HCT116 (cell line): ENCODE measurements around the gene CHMP4B.

Source experiments
- EGR1 ChIP-seq: IDR thresholded peaks from 2 replicates; pipeline ENCODE4 v1.6.1; 2012; ENCODE audit warnings: low read depth
- EZH2 ChIP-seq: fragments of 200-600 bp; sonication (generic); IDR thresholded peaks from 2 replicates; pipeline ENCODE4 v1.6.1; 2017; ENCODE audit warnings: antibody characterized with exemption, mixed run types
- POLR2A ChIP-seq: IDR thresholded peaks from 2 replicates; pipeline ENCODE4 v1.7.0; 2011; ENCODE audit warnings: borderline replicate concordance; ENCODE audit not compliant: insufficient read depth, insufficient read length; ENCODE audit errors: extremely low read depth
- TF ChIP-seq, protein P1 (sequence below): IDR thresholded peaks from 2 replicates; pipeline ENCODE4 v1.6.1; 2012; ENCODE audit warnings: low read depth
- TF ChIP-seq, protein P2 (sequence below), 3 experiments: fragments of 200-600 bp in 1 of 3; sonication (generic) in 1 of 3; IDR thresholded peaks in 2 of 3; conservative IDR thresholded peaks in 1 of 3; 2 replicates each; pipeline ENCODE4 v1.5.1; 2012 to 2017; ENCODE audit warnings: low read depth in 2 of 3, low read length in 2 of 3, antibody characterized with exemption in 1 of 3, borderline replicate concordance in 1 of 3, control low read depth in 1 of 3, mild to moderate bottlenecking in 1 of 3, mixed read lengths in 1 of 3, mixed run types in 1 of 3, moderate library complexity in 1 of 3; ENCODE audit not compliant: insufficient read depth in 1 of 3

GRCh38 chr20:33840160-33840559 is 29.0 kb downstream of the CHMP4B start:
- TF ChIP-seq, protein P1, sequence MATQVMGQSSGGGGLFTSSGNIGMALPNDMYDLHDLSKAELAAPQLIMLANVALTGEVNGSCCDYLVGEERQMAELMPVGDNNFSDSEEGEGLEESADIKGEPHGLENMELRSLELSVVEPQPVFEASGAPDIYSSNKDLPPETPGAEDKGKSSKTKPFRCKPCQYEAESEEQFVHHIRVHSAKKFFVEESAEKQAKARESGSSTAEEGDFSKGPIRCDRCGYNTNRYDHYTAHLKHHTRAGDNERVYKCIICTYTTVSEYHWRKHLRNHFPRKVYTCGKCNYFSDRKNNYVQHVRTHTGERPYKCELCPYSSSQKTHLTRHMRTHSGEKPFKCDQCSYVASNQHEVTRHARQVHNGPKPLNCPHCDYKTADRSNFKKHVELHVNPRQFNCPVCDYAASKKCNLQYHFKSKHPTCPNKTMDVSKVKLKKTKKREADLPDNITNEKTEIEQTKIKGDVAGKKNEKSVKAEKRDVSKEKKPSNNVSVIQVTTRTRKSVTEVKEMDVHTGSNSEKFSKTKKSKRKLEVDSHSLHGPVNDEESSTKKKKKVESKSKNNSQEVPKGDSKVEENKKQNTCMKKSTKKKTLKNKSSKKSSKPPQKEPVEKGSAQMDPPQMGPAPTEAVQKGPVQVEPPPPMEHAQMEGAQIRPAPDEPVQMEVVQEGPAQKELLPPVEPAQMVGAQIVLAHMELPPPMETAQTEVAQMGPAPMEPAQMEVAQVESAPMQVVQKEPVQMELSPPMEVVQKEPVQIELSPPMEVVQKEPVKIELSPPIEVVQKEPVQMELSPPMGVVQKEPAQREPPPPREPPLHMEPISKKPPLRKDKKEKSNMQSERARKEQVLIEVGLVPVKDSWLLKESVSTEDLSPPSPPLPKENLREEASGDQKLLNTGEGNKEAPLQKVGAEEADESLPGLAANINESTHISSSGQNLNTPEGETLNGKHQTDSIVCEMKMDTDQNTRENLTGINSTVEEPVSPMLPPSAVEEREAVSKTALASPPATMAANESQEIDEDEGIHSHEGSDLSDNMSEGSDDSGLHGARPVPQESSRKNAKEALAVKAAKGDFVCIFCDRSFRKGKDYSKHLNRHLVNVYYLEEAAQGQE = no peak
- TF ChIP-seq, protein P2, sequence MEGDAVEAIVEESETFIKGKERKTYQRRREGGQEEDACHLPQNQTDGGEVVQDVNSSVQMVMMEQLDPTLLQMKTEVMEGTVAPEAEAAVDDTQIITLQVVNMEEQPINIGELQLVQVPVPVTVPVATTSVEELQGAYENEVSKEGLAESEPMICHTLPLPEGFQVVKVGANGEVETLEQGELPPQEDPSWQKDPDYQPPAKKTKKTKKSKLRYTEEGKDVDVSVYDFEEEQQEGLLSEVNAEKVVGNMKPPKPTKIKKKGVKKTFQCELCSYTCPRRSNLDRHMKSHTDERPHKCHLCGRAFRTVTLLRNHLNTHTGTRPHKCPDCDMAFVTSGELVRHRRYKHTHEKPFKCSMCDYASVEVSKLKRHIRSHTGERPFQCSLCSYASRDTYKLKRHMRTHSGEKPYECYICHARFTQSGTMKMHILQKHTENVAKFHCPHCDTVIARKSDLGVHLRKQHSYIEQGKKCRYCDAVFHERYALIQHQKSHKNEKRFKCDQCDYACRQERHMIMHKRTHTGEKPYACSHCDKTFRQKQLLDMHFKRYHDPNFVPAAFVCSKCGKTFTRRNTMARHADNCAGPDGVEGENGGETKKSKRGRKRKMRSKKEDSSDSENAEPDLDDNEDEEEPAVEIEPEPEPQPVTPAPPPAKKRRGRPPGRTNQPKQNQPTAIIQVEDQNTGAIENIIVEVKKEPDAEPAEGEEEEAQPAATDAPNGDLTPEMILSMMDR (IDR thresholded peaks at IDR 0.05 in 2 of 3, conservative IDR thresholded peaks at IDR 0.05 in 1 of 3; ENCODE audit: borderline replicate concordance in 1 of 3, insufficient read depth in 1 of 3, low read depth in 2 of 3, low read length in 2 of 3) = no peak
- TF ChIP-seq EGR1 = no peak
- no peak for TF ChIP-seq EZH2
- TF ChIP-seq POLR2A = no peak
